ENCODE results near the gene RO60.

The RO60 gene

DNA sequence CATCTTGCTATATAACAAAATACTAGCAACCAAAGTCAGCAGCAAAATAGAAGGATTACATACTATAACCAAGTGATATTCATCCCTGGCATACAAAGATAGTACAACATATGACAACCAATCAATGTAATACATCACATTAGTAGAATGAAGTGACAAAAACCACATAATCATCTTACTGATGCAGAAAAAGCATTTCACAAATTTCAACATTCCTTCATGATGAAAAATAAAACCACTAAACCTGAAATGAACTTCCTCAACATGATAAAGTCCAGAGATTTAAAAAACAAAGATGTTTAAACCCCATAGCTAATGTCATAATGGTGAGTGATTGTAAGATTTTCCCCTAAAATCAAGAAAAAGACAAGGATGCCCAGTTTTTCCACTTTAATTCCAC lies 18.6 kb downstream of the RO60 start:
- H3K4me2 ChIP-seq (ENCODE audit: low read length), result no peak overlapping the region
- no peak overlapping the region for H4K12ac ChIP-seq (ENCODE audit: low read depth, low read length)
- H4K91ac ChIP-seq (ENCODE audit: low read depth, low read length), result no peak overlapping the region
- no peak overlapping the region for H3K4ac ChIP-seq (ENCODE audit: low read depth, low read length)
- H2BK120ac ChIP-seq (ENCODE audit: insufficient read depth, low read length, poor library complexity), result no peak overlapping the region
- H3K79me2 ChIP-seq (ENCODE audit: control insufficient read depth, insufficient read depth, low read length, poor library complexity), result no peaks in the 10 kb centered on the region
- H2AK5ac ChIP-seq (ENCODE audit: low read length), result no peak overlapping the region
- no peak overlapping the region for H4K8ac ChIP-seq (ENCODE audit: low read depth, low read length)
- no peaks in the 10 kb centered on the region for H3K4me1 ChIP-seq (ENCODE audit: control insufficient read depth in 1 of 2, insufficient read depth in 2 of 2, low read length in 2 of 2)
- no peak overlapping the region for H3K18ac ChIP-seq (ENCODE audit: low read length)
- no peaks in the 10 kb centered on the region for H3K79me1 ChIP-seq (ENCODE audit: low read length)
- H3K27ac ChIP-seq (ENCODE audit: low read depth, low read length), result no peak overlapping the region
- H3K36me3 ChIP-seq (ENCODE audit: control insufficient read depth in 1 of 2, insufficient read depth in 2 of 2, low read length in 2 of 2), result peaks cover 8 to 12% of the 10 kb centered on the region in 2 experiments
- no peak overlapping the region for H2BK12ac ChIP-seq (ENCODE audit: low read length)
- no peaks in the 10 kb centered on the region for H3K9me3 ChIP-seq (ENCODE audit: insufficient read depth, low read depth, low read length)
- no peak overlapping the region for H3K23ac ChIP-seq (ENCODE audit: low read length)
- H2BK5ac ChIP-seq (ENCODE audit: low read depth, low read length, poor library complexity), result no peak overlapping the region
- H3K9ac ChIP-seq (ENCODE audit: low read length), result no peak overlapping the region
- H2AFZ ChIP-seq (ENCODE audit: insufficient read depth, low read length, poor library complexity), result no peak overlapping the region
- DNase-seq, result no peak
- no peaks in the 10 kb centered on the region for H3K27me3 ChIP-seq (ENCODE audit: insufficient read depth, low read length)
- no peak overlapping the region for H3K4me3 ChIP-seq (ENCODE audit: low read depth, low read length)
- no peak overlapping the region for H3K14ac ChIP-seq (ENCODE audit: low read length)

DNA sequence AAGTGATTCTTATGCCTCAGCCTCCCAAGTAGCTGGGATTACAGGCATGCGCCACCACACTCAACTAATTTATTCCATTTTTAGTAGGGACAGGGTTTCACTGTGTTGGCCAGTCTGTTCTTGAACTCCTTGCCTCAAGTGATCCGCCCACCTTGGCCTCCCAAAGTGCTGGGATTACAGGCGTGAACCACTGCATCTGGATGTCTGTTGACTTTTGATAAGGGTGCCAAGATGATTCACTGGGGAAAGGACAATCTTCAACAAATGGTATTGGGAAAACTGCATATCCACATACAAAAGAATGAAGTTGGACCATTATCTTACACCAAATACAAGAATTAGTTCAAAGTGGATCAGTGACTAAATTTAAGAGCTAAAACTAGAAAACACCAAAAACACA lies 19.8 kb downstream of the RO60 start:
- Histone ChIP-seq H2AFZ (ENCODE audit: insufficient read depth, low read length, poor library complexity) (no peak overlapping the region), H2BK5ac (ENCODE audit: low read depth, low read length, poor library complexity) (no peak overlapping the region), H3K14ac (ENCODE audit: low read length) (no peak overlapping the region), H2BK12ac (ENCODE audit: low read length) (no peak overlapping the region), H2BK120ac (ENCODE audit: insufficient read depth, low read length, poor library complexity) (no peak overlapping the region), H3K36me3 (ENCODE audit: control insufficient read depth in 1 of 2, insufficient read depth in 2 of 2, low read length in 2 of 2) (peaks cover 8 to 17% of the 10 kb centered on the region in 2 experiments), H3K4me1 (ENCODE audit: control insufficient read depth in 1 of 2, insufficient read depth in 2 of 2, low read length in 2 of 2) (no peaks in the 10 kb centered on the region), H3K9me3 (ENCODE audit: insufficient read depth, low read depth, low read length) (no peaks in the 10 kb centered on the region), H3K27me3 (ENCODE audit: insufficient read depth, low read length) (no peaks in the 10 kb centered on the region), H3K79me1 (ENCODE audit: low read length) (no peaks in the 10 kb centered on the region), H4K91ac (ENCODE audit: low read depth, low read length) (no peak overlapping the region), H4K12ac (ENCODE audit: low read depth, low read length) (no peak overlapping the region), H3K4me3 (ENCODE audit: low read depth, low read length) (no peak overlapping the region), H4K8ac (ENCODE audit: low read depth, low read length) (no peak overlapping the region), H3K27ac (ENCODE audit: low read depth, low read length) (no peak overlapping the region), H3K79me2 (ENCODE audit: control insufficient read depth, insufficient read depth, low read length, poor library complexity) (no peaks in the 10 kb centered on the region), H3K4ac (ENCODE audit: low read depth, low read length) (no peak overlapping the region), H3K23ac (ENCODE audit: low read length) (no peak overlapping the region), H2AK5ac (ENCODE audit: low read length) (no peak overlapping the region), H3K9ac (ENCODE audit: low read length) (no peak overlapping the region), H3K18ac (ENCODE audit: low read length) (no peak overlapping the region), H3K4me2 (ENCODE audit: low read length) (no peak overlapping the region)
- WGBS (ENCODE audit: extremely low coverage, insufficient coverage, insufficient read length), result no CpG with 5 or more reads among the region's 3 CpGs
- no peak for DNase-seq

DNA sequence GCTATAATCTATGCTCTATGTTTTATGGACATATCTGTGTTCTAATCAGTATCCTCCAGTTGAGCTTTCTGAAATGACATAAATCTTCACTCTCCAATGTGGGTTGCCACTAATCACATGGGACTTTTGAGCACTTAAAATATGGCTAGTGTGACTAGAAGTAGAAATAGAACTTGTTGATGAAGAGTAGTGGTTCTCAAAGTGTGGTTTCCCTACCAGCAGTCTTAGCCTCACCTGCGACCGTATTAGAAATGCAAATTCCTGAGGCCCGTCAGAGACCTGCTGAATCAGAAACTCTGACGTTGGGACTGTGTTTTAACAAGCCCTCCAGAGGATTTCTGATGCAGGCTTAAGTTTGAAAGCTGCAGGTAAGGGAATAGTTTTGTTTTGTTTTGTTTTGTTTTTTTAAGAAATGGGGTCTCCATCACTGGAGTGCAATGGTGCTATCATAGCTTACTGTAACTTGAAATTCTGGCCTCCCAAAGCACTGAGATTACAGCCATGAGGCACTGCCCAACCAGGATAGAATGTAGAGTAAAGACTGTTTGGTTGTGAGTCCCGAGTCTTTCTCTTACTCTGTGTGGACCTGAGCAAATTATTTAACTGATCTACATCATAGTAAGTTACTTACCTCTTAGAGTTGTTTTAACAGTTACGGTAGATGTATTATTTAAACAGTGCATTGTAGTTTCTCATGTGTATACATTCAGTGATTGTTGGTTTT lies 24.1 kb downstream of the RO60 start:
- no peaks in the 10 kb centered on the region for H3K27me3 ChIP-seq (ENCODE audit: insufficient read depth, low read length)
- H3K4me1 ChIP-seq (ENCODE audit: control insufficient read depth in 1 of 2, insufficient read depth in 2 of 2, low read length in 2 of 2), result no peaks in the 10 kb centered on the region
- H2BK120ac ChIP-seq (ENCODE audit: insufficient read depth, low read length, poor library complexity), result no peak overlapping the region
- H2BK12ac ChIP-seq (ENCODE audit: low read length), result no peak overlapping the region
- H3K4me3 ChIP-seq (ENCODE audit: low read depth, low read length), result no peak overlapping the region
- H3K4ac ChIP-seq (ENCODE audit: low read depth, low read length), result no peak overlapping the region
- no peaks in the 10 kb centered on the region for H3K9me3 ChIP-seq (ENCODE audit: insufficient read depth, low read depth, low read length)
- H3K79me2 ChIP-seq (ENCODE audit: control insufficient read depth, insufficient read depth, low read length, poor library complexity), result no peaks in the 10 kb centered on the region
- no peak for DNase-seq
- no peak overlapping the region for H2AFZ ChIP-seq (ENCODE audit: insufficient read depth, low read length, poor library complexity)
- peaks cover 6 to 13% of the 10 kb centered on the region in 2 experiments for H3K36me3 ChIP-seq (ENCODE audit: control insufficient read depth in 1 of 2, insufficient read depth in 2 of 2, low read length in 2 of 2)
- no peak overlapping the region for H4K91ac ChIP-seq (ENCODE audit: low read depth, low read length)
- no peak overlapping the region for H4K8ac ChIP-seq (ENCODE audit: low read depth, low read length)
- no peak overlapping the region for H2AK5ac ChIP-seq (ENCODE audit: low read length)
- no CpG with 5 or more reads among the region's 6 CpGs for WGBS (ENCODE audit: extremely low coverage, insufficient coverage, insufficient read length)
- no peak overlapping the region for H3K27ac ChIP-seq (ENCODE audit: low read depth, low read length)
- no peak overlapping the region for H3K9ac ChIP-seq (ENCODE audit: low read length)
- H4K12ac ChIP-seq (ENCODE audit: low read depth, low read length), result no peak overlapping the region
- no peak overlapping the region for H3K14ac ChIP-seq (ENCODE audit: low read length)
- no peak overlapping the region for H3K23ac ChIP-seq (ENCODE audit: low read length)
- no peaks in the 10 kb centered on the region for H3K79me1 ChIP-seq (ENCODE audit: low read length)
- no peak overlapping the region for H2BK5ac ChIP-seq (ENCODE audit: low read depth, low read length, poor library complexity)
- no peak overlapping the region for H3K4me2 ChIP-seq (ENCODE audit: low read length)
- no peak overlapping the region for H3K18ac ChIP-seq (ENCODE audit: low read length)

DNA sequence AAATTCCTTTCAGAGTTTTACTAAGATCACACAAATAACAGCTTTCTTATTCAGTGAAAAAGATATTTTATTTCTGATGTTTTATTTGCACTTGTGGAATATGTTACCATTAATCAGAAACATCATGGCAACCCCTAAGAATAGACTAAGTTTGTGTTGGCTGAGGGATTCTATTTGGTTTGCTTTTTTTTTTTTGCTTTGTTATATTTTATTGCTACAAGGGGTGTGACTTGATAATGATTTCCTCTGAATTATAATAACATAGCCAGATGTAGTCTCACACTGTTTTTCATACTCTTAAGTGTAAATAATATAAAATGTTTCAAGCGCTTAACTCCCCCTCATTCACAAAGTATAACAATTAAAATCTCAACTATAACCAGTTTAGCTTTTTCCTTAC lies 25.9 kb downstream of the RO60 start:
- H3K27ac ChIP-seq (ENCODE audit: low read depth, low read length), result no peak overlapping the region
- H3K9me3 ChIP-seq (ENCODE audit: insufficient read depth, low read depth, low read length), result no peaks in the 10 kb centered on the region
- H2BK12ac ChIP-seq (ENCODE audit: low read length), result no peak overlapping the region
- H3K23ac ChIP-seq (ENCODE audit: low read length), result no peak overlapping the region
- no peak for DNase-seq
- no peak overlapping the region for H3K4me3 ChIP-seq (ENCODE audit: low read depth, low read length)
- no peak overlapping the region for H3K18ac ChIP-seq (ENCODE audit: low read length)
- H2BK5ac ChIP-seq (ENCODE audit: low read depth, low read length, poor library complexity), result no peak overlapping the region
- H3K4me1 ChIP-seq (ENCODE audit: control insufficient read depth in 1 of 2, insufficient read depth in 2 of 2, low read length in 2 of 2), result no peaks in the 10 kb centered on the region
- no peak overlapping the region for H2AK5ac ChIP-seq (ENCODE audit: low read length)
- WGBS (ENCODE audit: extremely low coverage, insufficient coverage, insufficient read length), result no CpG with 5 or more reads among the region's 1 CpG
- H3K9ac ChIP-seq (ENCODE audit: low read length), result no peak overlapping the region
- H2BK120ac ChIP-seq (ENCODE audit: insufficient read depth, low read length, poor library complexity), result no peak overlapping the region
- H4K91ac ChIP-seq (ENCODE audit: low read depth, low read length), result no peak overlapping the region
- H2AFZ ChIP-seq (ENCODE audit: insufficient read depth, low read length, poor library complexity), result no peak overlapping the region
- peaks cover 6 to 10% of the 10 kb centered on the region in 2 experiments for H3K36me3 ChIP-seq (ENCODE audit: control insufficient read depth in 1 of 2, insufficient read depth in 2 of 2, low read length in 2 of 2)
- H3K79me1 ChIP-seq (ENCODE audit: low read length), result no peaks in the 10 kb centered on the region
- no peak overlapping the region for H4K12ac ChIP-seq (ENCODE audit: low read depth, low read length)
- H4K8ac ChIP-seq (ENCODE audit: low read depth, low read length), result no peak overlapping the region
- no peak overlapping the region for H3K14ac ChIP-seq (ENCODE audit: low read length)
- no peak overlapping the region for H3K4me2 ChIP-seq (ENCODE audit: low read length)
- no peak overlapping the region for H3K4ac ChIP-seq (ENCODE audit: low read depth, low read length)
- no peaks in the 10 kb centered on the region for H3K79me2 ChIP-seq (ENCODE audit: control insufficient read depth, insufficient read depth, low read length, poor library complexity)
- H3K27me3 ChIP-seq (ENCODE audit: insufficient read depth, low read length), result no peaks in the 10 kb centered on the region

Data from trophoblast cell (in vitro differentiated cells and primary cell).